HEK293 (cell line): ENCODE data around the gene FAM43A.

Experiments used
- CTCF ChIA-PET: fragments of 350-600 bp; formaldehyde crosslinking; extraction: SDS; loops from one replicate; lab custom pipeline; 2021; ENCODE audit warnings: antibody characterized with exemption; lab: Yijun Ruan, JAX
- POLR2A ChIA-PET: fragments of 300-600 bp; formaldehyde crosslinking; extraction: SDS; loops from one replicate; lab custom pipeline; 2020; ENCODE audit warnings: antibody characterized with exemption, inconsistent platforms; lab: Yijun Ruan, JAX
- H3K27ac ChIP-seq: fragments of 200-500 bp; sonication (Bioruptor generic); 2 replicates; pipeline ENCODE4 v1.5.1; 2014; ENCODE audit warnings: low read depth, low read length, control low read depth, inconsistent platforms; ENCODE audit errors: extremely low read depth
- H3K36me3 ChIP-seq, 2 experiments: fragments of 200-500 bp in 1 of 2; sonication (Bioruptor generic) in 1 of 2; 1 replicate in 1 of 2; 2 replicates in 1 of 2; pipeline ENCODE4 v1.5.1; 2014 to 2017; ENCODE audit warnings: inconsistent platforms in 2 of 2, low read length in 2 of 2; ENCODE audit not compliant: control insufficient read depth in 2 of 2, insufficient read depth in 1 of 2
- H3K4me1 ChIP-seq: fragments of 200-500 bp; sonication (Bioruptor generic); 2 replicates; pipeline ENCODE4 v1.5.1; 2014; ENCODE audit warnings: mild to moderate bottlenecking, low read length, inconsistent platforms; ENCODE audit not compliant: control insufficient read depth, insufficient read depth
- H3K4me3 ChIP-seq: 2 replicates; pipeline ENCODE4 v1.5.1; 2011; ENCODE audit warnings: low read depth, mild to moderate bottlenecking, control low read depth, low read length, moderate library complexity
- H3K9me3 ChIP-seq: fragments of 200-500 bp; sonication (Bioruptor generic); 2 replicates; pipeline ENCODE4 v1.5.1; 2014; ENCODE audit warnings: low read depth, low read length, inconsistent platforms; ENCODE audit not compliant: control insufficient read depth, insufficient read depth
- GLI2 ChIP-seq: fragments of 450-650 bp; formaldehyde crosslinking; IDR thresholded peaks from 2 replicates; pipeline ENCODE4; 2017; ENCODE audit warnings: missing biosample characterization, missing genetic modification characterization, low read depth, borderline replicate concordance
- OSR2 ChIP-seq: fragments of 450-650 bp; formaldehyde crosslinking; IDR thresholded peaks from 2 replicates; pipeline ENCODE4 v1.5.1; 2016; ENCODE audit warnings: missing biosample characterization, missing genetic modification characterization
- PBX3 ChIP-seq: sonication (generic); formaldehyde crosslinking; IDR thresholded peaks from 2 replicates; pipeline ENCODE4 v1.8.1; 2022; ENCODE audit warnings: mild to moderate bottlenecking, moderate library complexity, missing genetic modification reagents
- YY1 ChIP-seq: fragments of 450-650 bp; formaldehyde crosslinking; IDR thresholded peaks from 2 replicates; pipeline ENCODE4 v1.5.1; 2018; ENCODE audit warnings: missing biosample characterization, missing genetic modification characterization
- ZBTB10 ChIP-seq: fragments of 450-650 bp; formaldehyde crosslinking; IDR thresholded peaks from 2 replicates; pipeline ENCODE4 v1.5.1; 2016; ENCODE audit warnings: missing biosample characterization, missing genetic modification characterization
- ZFP3 ChIP-seq: fragments of 450-650 bp; formaldehyde crosslinking; IDR thresholded peaks from 2 replicates; pipeline ENCODE4 v1.5.1; 2016; ENCODE audit warnings: low read depth, missing biosample characterization, missing genetic modification characterization
- ZNF10 ChIP-seq: fragments of 450-650 bp; formaldehyde crosslinking; IDR thresholded peaks from 2 replicates; pipeline ENCODE4 v1.5.1; 2017; ENCODE audit warnings: missing biosample characterization, missing genetic modification characterization
- ZNF114 ChIP-seq: fragments of 450-650 bp; formaldehyde crosslinking; IDR thresholded peaks from 2 replicates; pipeline ENCODE4 v1.5.0; 2017; ENCODE audit warnings: missing biosample characterization, missing genetic modification characterization
- ZNF121 ChIP-seq: fragments of 450-650 bp; formaldehyde crosslinking; IDR thresholded peaks from 2 replicates; pipeline ENCODE4 v1.5.1; 2016; ENCODE audit warnings: missing biosample characterization, missing genetic modification characterization
- ZNF211 ChIP-seq: fragments of 450-650 bp; formaldehyde crosslinking; IDR thresholded peaks from 2 replicates; pipeline ENCODE4 v1.5.1; 2016; ENCODE audit warnings: low read depth, missing biosample characterization, missing genetic modification characterization
- ZNF248 ChIP-seq: fragments of 450-650 bp; formaldehyde crosslinking; IDR thresholded peaks from 2 replicates; pipeline ENCODE4 v1.5.1; 2017; ENCODE audit warnings: missing biosample characterization, missing genetic modification characterization
- ZNF280C ChIP-seq: fragments of 450-650 bp; formaldehyde crosslinking; IDR thresholded peaks from 2 replicates; pipeline ENCODE4 v1.5.1; 2016; ENCODE audit warnings: missing biosample characterization, missing genetic modification characterization
- ZNF48 ChIP-seq: fragments of 450-650 bp; formaldehyde crosslinking; IDR thresholded peaks from 2 replicates; pipeline ENCODE4 v1.5.1; 2016; ENCODE audit warnings: missing biosample characterization, missing genetic modification characterization
- ZNF488 ChIP-seq: fragments of 450-650 bp; formaldehyde crosslinking; IDR thresholded peaks from 2 replicates; pipeline ENCODE4 v1.5.1; 2016; ENCODE audit warnings: missing biosample characterization, missing genetic modification characterization
- ZNF501 ChIP-seq: fragments of 450-650 bp; formaldehyde crosslinking; IDR thresholded peaks from 2 replicates; pipeline ENCODE4 v1.5.1; 2016; ENCODE audit warnings: missing biosample characterization, missing genetic modification characterization
- ZNF639 ChIP-seq: fragments of 450-650 bp; formaldehyde crosslinking; IDR thresholded peaks from 2 replicates; pipeline ENCODE4 v1.5.1; 2016; ENCODE audit warnings: missing biosample characterization, missing genetic modification characterization
- ZNF654 ChIP-seq: fragments of 450-650 bp; formaldehyde crosslinking; IDR thresholded peaks from 2 replicates; pipeline ENCODE4 v1.5.1; 2016; ENCODE audit warnings: low read depth, missing biosample characterization, missing genetic modification characterization
- ZNF677 ChIP-seq: fragments of 450-650 bp; IDR thresholded peaks from 2 replicates; pipeline ENCODE4 v1.5.0; 2018; ENCODE audit warnings: missing biosample characterization, mild to moderate bottlenecking, missing genetic modification characterization, moderate library complexity
- ZNF791 ChIP-seq: fragments of 450-650 bp; formaldehyde crosslinking; IDR thresholded peaks from 2 replicates; pipeline ENCODE4 v1.5.1; 2016; ENCODE audit warnings: missing biosample characterization, missing genetic modification characterization
- ZNF843 ChIP-seq: fragments of 450-650 bp; formaldehyde crosslinking; IDR thresholded peaks from 2 replicates; pipeline ENCODE4 v1.5.1; 2016; ENCODE audit warnings: missing biosample characterization, missing genetic modification characterization

Gene FAM43A

GRCh38 chr3:194720048-194720447, 34.4 kb downstream of the FAM43A start (continued):
- no peak for TF ChIP-seq ZNF488 (tag by site-specific recombination)
- no peak for TF ChIP-seq ZNF639 (tag by site-specific recombination)
- no peak for TF ChIP-seq ZNF654 (tag by site-specific recombination)
- TF ChIP-seq, all 188 proteins: peak for 0

GRCh38 chr3:194723846-194724618, 38.3 kb downstream of the FAM43A start:
- H3K4me1 ChIP-seq = no peaks in the 10 kb centered on the region
- no peak overlapping the region for H3K4me3 ChIP-seq
- CTCF ChIA-PET = no interaction called here
- H3K36me3 ChIP-seq = no peaks in the 10 kb centered on the region
- POLR2A ChIA-PET = no interaction called here
- no peak for TF ChIP-seq OSR2 (tag by site-specific recombination)
- TF ChIP-seq ZNF677 (tag by site-specific recombination) = no peak
- TF ChIP-seq ZNF501 (tag by site-specific recombination) = no peak
- TF ChIP-seq ZNF48 (tag by site-specific recombination) = no peak
- no peak for TF ChIP-seq ZNF280C
- TF ChIP-seq GLI2 (tag by site-specific recombination) = no peak
- TF ChIP-seq ZNF121 (tag by site-specific recombination) = no peak
- TF ChIP-seq YY1 (tag by site-specific recombination) = no peak
- no peak for TF ChIP-seq ZNF211 (tag by site-specific recombination)
- TF ChIP-seq ZBTB10 = no peak
- no peak for TF ChIP-seq ZFP3 (tag by site-specific recombination)
- TF ChIP-seq PBX3 (CRISPR knock-in tag) = no peak
- no peak for TF ChIP-seq ZNF843 (tag by site-specific recombination)
- no peak for TF ChIP-seq ZNF654 (tag by site-specific recombination)
- TF ChIP-seq ZNF791 (tag by site-specific recombination) = no peak
- no peak for TF ChIP-seq ZNF248 (tag by site-specific recombination)
- TF ChIP-seq ZNF114 = no peak
- TF ChIP-seq ZNF10 (tag by site-specific recombination) = no peak
- TF ChIP-seq, all 188 proteins: peak for 0
- no peaks in the 10 kb centered on the region for H3K9me3 ChIP-seq
- no peak overlapping the region for H3K27ac ChIP-seq
